HepG2 (cell line): ENCODE measurements around the gene CD164L2. TPM values are rescaled to one million over a fixed set of nuclear protein-coding genes. Genes with fewer than 3 reads are reported as not detected.
A peak's percentile ranks its signal among the peaks of the same experiment; 100 is the strongest.

Experiments
- ATAC-seq: fragments of 200-7000 bp; cut with Tn5 transposase; 3 replicates; pipeline ENCODE4 v1.9.1; 2020; ENCODE audit warnings: mild to moderate bottlenecking, moderate library complexity
- BruUV-seq: library from RNA; stranded (reverse); fragments of 400-500 nt; replicated peaks from 2 replicates; lab custom pipeline; 2021; lab: Mats Ljungman, UMichigan
- CTCF ChIA-PET: fragments of 300-600 bp; formaldehyde crosslinking; extraction: SDS; loops from one replicate; lab custom pipeline; 2021; ENCODE audit warnings: low total read pairs, inconsistent platforms, low intra/inter-chr PET ratio; lab: Yijun Ruan, JAX
- POLR2A ChIA-PET: fragments of 350-600 bp; sonication (Branson Sonifier 250); formaldehyde crosslinking; loops from one replicate; lab custom pipeline; 2020; ENCODE audit warnings: antibody characterized with exemption, inconsistent platforms; lab: Yijun Ruan, JAX
- DNase-seq: peaks from one replicate; pipeline ENCODE4 v3.0.0-alpha.2; 2015; ENCODE audit warnings: low spot score
- FAIRE-seq: peaks from 3 replicates; lab custom pipeline; 2011; peaks lifted over from hg19 to GRCh38; lab: Jason Lieb, UNC
- H2AFZ ChIP-seq: one replicate; pipeline ENCODE4 v1.6.1; 2011; ENCODE audit warnings: low read length, inconsistent platforms
- H3K27ac ChIP-seq: fragments of 300-600 bp; 3 replicates; pipeline ENCODE4 v1.8.0; 2011; ENCODE audit warnings: mixed run types, mild to moderate bottlenecking, mixed read lengths, low read length, inconsistent platforms; ENCODE audit not compliant: insufficient read depth; ENCODE audit errors: extremely low read length
- H3K27me3 ChIP-seq, 2 experiments: fragments of 200-600 bp in 1 of 2; 2 replicates in 1 of 2; 3 replicates in 1 of 2; pipeline versions ENCODE4 v1.6.0 to v1.8.0; 2011; ENCODE audit warnings: low read length in 2 of 2, mild to moderate bottlenecking in 2 of 2, moderate library complexity in 2 of 2, inconsistent platforms in 1 of 2; ENCODE audit not compliant: insufficient read depth in 2 of 2, control insufficient read depth in 1 of 2
- H3K36me3 ChIP-seq, 2 experiments: fragments of 200-600 bp in 1 of 2; replicated peaks in 1 of 2; 2 replicates in 1 of 2; 3 replicates in 1 of 2; pipeline versions ENCODE4 v1.5.1 to v1.8.0; 2011; ENCODE audit warnings: low read length in 2 of 2, inconsistent platforms in 1 of 2; ENCODE audit not compliant: insufficient read depth in 2 of 2, control insufficient read depth in 1 of 2
- H3K4me1 ChIP-seq: 2 replicates; pipeline ENCODE4 v1.5.1; 2012; ENCODE audit warnings: low read length, inconsistent platforms; ENCODE audit not compliant: insufficient read depth
- H3K4me2 ChIP-seq: 2 replicates; pipeline ENCODE4 v1.6.0; 2011; ENCODE audit warnings: low read depth, low read length, inconsistent platforms
- H3K4me3 ChIP-seq, 3 experiments: fragments of 200-600 bp in 1 of 3; sonication (generic), shearing (Covaris generic) in 1 of 3; replicated peaks in 1 of 3; 2 replicates each; pipeline ENCODE4 v1.5.1; 2011 to 2016; ENCODE audit warnings: low read length in 3 of 3, inconsistent platforms in 2 of 3, low read depth in 2 of 3, mild to moderate bottlenecking in 2 of 3, control low read depth in 1 of 3, mixed read lengths in 1 of 3; ENCODE audit not compliant: insufficient read depth in 1 of 3
- H3K79me2 ChIP-seq: one replicate; pipeline ENCODE4 v1.6.1; 2011; ENCODE audit warnings: low read length, inconsistent platforms; ENCODE audit not compliant: insufficient read depth
- H3K9ac ChIP-seq: 2 replicates; pipeline ENCODE4 v1.6.0; 2011; ENCODE audit warnings: mild to moderate bottlenecking, low read depth, low read length, inconsistent platforms; ENCODE audit not compliant: insufficient read depth
- H3K9me3 ChIP-seq: 2 replicates; pipeline ENCODE4 v1.5.1; 2012; ENCODE audit warnings: mild to moderate bottlenecking, low read length
- H4K20me1 ChIP-seq: 2 replicates; pipeline ENCODE4 v1.6.0; 2011; ENCODE audit warnings: inconsistent platforms, mild to moderate bottlenecking, low read length, moderate library complexity; ENCODE audit not compliant: insufficient read depth
- ARID4A ChIP-seq: sonication (generic); formaldehyde crosslinking; IDR thresholded peaks from 2 replicates; pipeline ENCODE4 v1.5.0; 2020; ENCODE audit warnings: mild to moderate bottlenecking, missing genetic modification reagents, borderline replicate concordance
- ZNF687 ChIP-seq: sonication (generic); formaldehyde crosslinking; IDR thresholded peaks from 2 replicates; pipeline ENCODE4 v1.5.1; 2020; ENCODE audit warnings: mild to moderate bottlenecking, missing genetic modification reagents, moderate library complexity
- WGBS: methylation state at CpG from one replicate; pipeline ENCODE4 v1.1.6; 2017; ENCODE audit warnings: low lambda C conversion rate; 5-methylcytosine and 5-hydroxymethylcytosine counted together
- in situ Hi-C: cut with HindIII; loops from 2 replicates; pipeline ENCODE4 v1.10.0; 2017; ENCODE audit warnings: low pct_unique_long_range_greater_than_20kb; ENCODE audit not compliant: extremely low pct_ligation_motif_present
- intact Hi-C: fragments of 100-400 bp; cut with micrococcal nuclease; formaldehyde crosslinking; loops from one replicate; pipeline ENCODE4 v1.10.0; 2022; ENCODE audit not compliant: unreplicated experiment
- polyA plus RNA-seq, 8 experiments: library from polyadenylated mRNA; depleted of rRNA in 3 of 8; stranded (reverse) in 7 of 8; unstranded in 1 of 8; fragments of >200 nt; fragmentation: Illumina TruSeq in 4 of 8; extraction: Trizol in 4 of 8; gene quantifications; 2 replicates each; pipeline versions ENCODE4 v1.2.1 to v1.2.3, GENCODE V29; 2011 to 2016; ENCODE audit warnings: low read depth in 4 of 8, missing spikeins in 1 of 8, mixed read lengths in 1 of 8; ENCODE audit not compliant: insufficient read depth in 1 of 8
- total RNA-seq, 5 experiments: library from RNA; depleted of rRNA; stranded (reverse); fragments of >200 nt; fragmentation: Illumina TruSeq; extraction: Trizol; gene quantifications; 2 replicates each; pipeline ENCODE4 v1.2.3, GENCODE V29; 2016; ENCODE audit warnings: low read depth in 1 of 5

Gene CD164L2
- total and polyA plus RNA-seq, 2 of the 13 experiments (the other 11 are each of a cell fraction or from before 2014, with no cell fraction given): not detected

GRCh38 chr1:27380224-27380623 lies 2.9 kb downstream of the CD164L2 start:
- peaks cover 10 to 46% of the 10 kb centered on the region in 2 experiments for H3K27me3 ChIP-seq
- CTCF ChIA-PET: no interaction called here
- in situ Hi-C loops (no loop called here), intact Hi-C loops (no loop called here)
- H3K27ac ChIP-seq: no peak overlapping the region
- ATAC-seq (no peak; the same call in 2 of the 3 replicates), FAIRE-seq (no peak), DNase-seq (no peak)
- no peaks in the 10 kb centered on the region for H3K4me1 ChIP-seq
- no peaks in the 10 kb centered on the region for H3K79me2 ChIP-seq
- no peaks in the 10 kb centered on the region for H3K9me3 ChIP-seq
- H3K9ac ChIP-seq: no peak overlapping the region
- no peak overlapping the region for H3K4me3 ChIP-seq
- 40% methylated on average over 1 of the region's 4 CpGs for WGBS
- H3K36me3 ChIP-seq: no peaks in the 10 kb centered on the region
- TF ChIP-seq ZNF687 (CRISPR knock-in tag) (0 out of 2 replicates have a peak, but pooled peaks have one; percentile 8), ARID4A (CRISPR knock-in tag) (no peak)
- no peak overlapping the region for H3K4me2 ChIP-seq
- BruUV-seq: no TSS peak
- POLR2A ChIA-PET: interaction anchor here (0.6 kb wide), 1 partner anchor 15 kb away, joined by 3 read pairs; no protein-coding TSS in a partner anchor
- H2AFZ ChIP-seq: no peak overlapping the region
- no peaks in the 10 kb centered on the region for H4K20me1 ChIP-seq
